CD4-positive, alpha-beta T cell treated with Interferon alpha-2 for 1 hour (primary cell): ENCODE measurements around the gene DAZ4.
"Not testable (repeated sequence)": the region's sequence is repeated elsewhere in the genome, so short reads cannot be mapped to it uniquely, and the experiment has no call there.

Experiments used
- DNase-seq, 2 donors: peaks; one replicate each; pipeline ENCODE4 v3.0.0-alpha.2; 2020 to 2022

The DAZ4 gene

GRCh38 chrY:24833619-24834018 is at the start of gene DAZ4:
Gene DAZ4 (plus strand): TSS chrY:24833919. CDS start chrY:24834127, 208 bp downstream.
- not testable (repeated sequence) for DNase-seq

GRCh38 chrY:24813293-24813692 is 20.4 kb upstream of the DAZ4 start, which contains the start of gene DAZ3:
Gene DAZ3 (minus strand): TSS chrY:24813393. CDS start chrY:24813185, 208 bp downstream.
- not testable (repeated sequence) for DNase-seq

- not testable (repeated sequence) for DNase-seq
Measured at GRCh38 chrY:24821836-24822235, 11.9 kb upstream of the DAZ4 start.

- not testable (repeated sequence) for DNase-seq
Measured at GRCh38 chrY:24824184-24824879, 9.4 kb upstream of the DAZ4 start.

GRCh38 chrY:24825069-24825468 is 8.7 kb upstream of the DAZ4 start:
- not testable (repeated sequence) for DNase-seq
